Measurements from ENCODE around the gene KIRREL3.
"Not testable (repeated sequence)": the region's sequence is repeated elsewhere in the genome, so short reads cannot be mapped to it uniquely, and the experiment has no call there.

GRCh38 chr11:126396266-126396665 is 604.3 kb downstream of the KIRREL3 start:
- not testable (repeated sequence) for TF ChIP-seq EZH2 (IDR thresholded peaks at IDR 0.05); POLR2AphosphoS5 (IDR thresholded peaks at IDR 0.05; ENCODE audit: borderline replicate concordance, low read depth, low read length); FOXP2 (optimal IDR thresholded peaks at IDR 0.05; ENCODE audit: control extremely low read depth, extremely low read length, insufficient read depth)

Data from SK-N-MC (cell line).